ENCODE data around the gene TBR1.

- no peak for TF ChIP-seq CTCF (conservative IDR thresholded peaks at IDR 0.05)
- TF ChIP-seq ZFX (IDR thresholded peaks at IDR 0.05): no peak
Measured at GRCh38 chr2:161412346-161412745, 3.8 kb upstream of the TBR1 start.
